Spleen (tissue), 11 donors: ENCODE data around the gene PPM1E. TPM values are rescaled to one million over a fixed set of nuclear protein-coding genes. Genes with fewer than 3 reads are reported as not detected.

Experiments used
- DNase-seq: peaks from one replicate; pipeline ENCODE4 v3.0.0-alpha.2; 2020
- H3K27ac ChIP-seq, 8 donors: fragments of 200-600 bp; sonication (generic) in 7 of 8; 1 replicate in 4 of 8; 2 replicates in 4 of 8; pipeline versions ENCODE4 v1.5.0 to v1.8.0; 2016 to 2021; ENCODE audit warnings: inconsistent platforms in 4 of 8, mild to moderate bottlenecking in 4 of 8, moderate library complexity in 1 of 8
- H3K27me3 ChIP-seq, 7 donors: fragments of 200-600 bp; sonication (generic) in 6 of 7; replicated peaks in 1 of 7; 1 replicate in 4 of 7; 2 replicates in 3 of 7; pipeline versions ENCODE4 v1.5.0 to v1.8.0; 2016 to 2021; ENCODE audit warnings: inconsistent platforms in 3 of 7, mild to moderate bottlenecking in 1 of 7
- H3K36me3 ChIP-seq, 6 donors: fragments of 200-600 bp; sonication (generic) in 5 of 6; 1 replicate in 4 of 6; 2 replicates in 2 of 6; pipeline versions ENCODE4 v1.5.0 to v1.8.0; 2016 to 2021; ENCODE audit warnings: inconsistent platforms in 2 of 6
- H3K4me1 ChIP-seq, 6 donors: fragments of 200-600 bp; sonication (generic) in 5 of 6; 1 replicate in 3 of 6; 2 replicates in 3 of 6; pipeline versions ENCODE4 v1.5.0 to v1.8.0; 2016 to 2021; ENCODE audit warnings: inconsistent platforms in 3 of 6
- H3K4me3 ChIP-seq, 8 donors: fragments of 200-600 bp; sonication (generic) in 7 of 8; 1 replicate in 4 of 8; 2 replicates in 4 of 8; pipeline versions ENCODE4 v1.5.0 to v1.8.0; 2016 to 2021; ENCODE audit warnings: inconsistent platforms in 4 of 8, mild to moderate bottlenecking in 4 of 8, moderate library complexity in 2 of 8
- H3K9me3 ChIP-seq, 8 donors: fragments of 200-600 bp; sonication (generic) in 7 of 8; 1 replicate in 4 of 8; 2 replicates in 4 of 8; pipeline versions ENCODE4 v1.5.0 to v1.8.0; 2016 to 2021; ENCODE audit warnings: inconsistent platforms in 4 of 8
- CTCF ChIP-seq, 11 experiments: fragments of 200-600 bp in 7 of 11; fragments of 450-650 bp in 4 of 11; sonication (generic) in 4 of 11; IDR thresholded peaks in 8 of 11; conservative IDR thresholded peaks in 3 of 11; 1 replicate in 7 of 11; 2 replicates in 4 of 11; pipeline versions ENCODE4 v1.4.0 to v1.8.0; 2016 to 2021; ENCODE audit warnings: antibody characterized with exemption in 11 of 11, inconsistent platforms in 4 of 11, mild to moderate bottlenecking in 1 of 11
- POLR2A ChIP-seq, 3 donors: fragments of 450-650 bp; IDR thresholded peaks; one replicate each; pipeline ENCODE4 v1.5.1; 2017; ENCODE audit warnings: antibody characterized with exemption in 3 of 3, mild to moderate bottlenecking in 1 of 3
- POLR2AphosphoS5 ChIP-seq, 3 donors: sonication (generic); formaldehyde crosslinking; IDR thresholded peaks; one replicate each; pipeline ENCODE4 v1.5.1; 2017; ENCODE audit warnings: antibody characterized with exemption in 3 of 3
- WGBS, 5 donors: extraction: QIAGEN DNeasy Blood & Tissue Kit in 3 of 5; methylation state at CpG; one replicate each; pipeline versions ENCODE4 v1.1.5 to v1.1.7; 2013 to 2018; 5-methylcytosine and 5-hydroxymethylcytosine counted together
- intact Hi-C: fragments of 100-400 bp; cut with DNase I; formaldehyde crosslinking; loops from one replicate; pipeline ENCODE4 v1.15.0; 2023; ENCODE audit warnings: low total_unique reads
- polyA plus RNA-seq, 3 donors: library from polyadenylated mRNA; stranded (reverse); fragments of 200-250 nt; gene quantifications; one replicate each; pipeline ENCODE4 v1.2.1, GENCODE V29; 2013
- total RNA-seq, 7 donors: library from RNA; depleted of rRNA in 3 of 7; stranded (reverse); fragments of >200 nt in 3 of 7; fragmentation: NEBNext Ultra II Directional in 4 of 7; extraction: Animal tissue kit (Norgen Biotek cat#: 25700) in 4 of 7; gene quantifications; one replicate each; pipeline versions ENCODE4 v1.1.0 to v1.2.1, GENCODE V29; 2016 to 2021
- donor health status: healthy with polysubstance abuse.
- donor health status: DM: no; HTN: no; CAD: no; lungs with moderate emphysema.
- donor health status: DM: no; HTN: no; CAD: no.
- donor health status: Bipolar disorder and iron deficiency.
- donor health status: healthy.
- donor health status: DM: no; HTN: no; CAD: no.
- donor health status: DM: yes; HTN: yes; CAD: no.

The PPM1E gene
- total and polyA plus RNA-seq, 10 donors: 0.04 to 0.79 (median 0.48) TPM

GRCh38 chr17:58818654-58819053 lies 63.0 kb downstream of the PPM1E start:
- Histone ChIP-seq H3K27ac (no peak overlapping the region), H3K36me3 (no peaks in the 10 kb centered on the region), H3K4me1 (no peaks in the 10 kb centered on the region), H3K9me3 (no peaks in the 10 kb centered on the region), H3K27me3 (peaks cover 0 to 8% (median 0%) of the 10 kb centered on the region in 7 donors), H3K4me3 (no peak overlapping the region)
- intact Hi-C loops: no loop called here
- TF ChIP-seq POLR2A (IDR thresholded peaks at IDR 0.05) (no peak), POLR2AphosphoS5 (IDR thresholded peaks at IDR 0.05) (no peak), CTCF (IDR thresholded peaks at IDR 0.05 in 8 of 11, conservative IDR thresholded peaks at IDR 0.05 in 3 of 11) (no peak)
- no peak for DNase-seq
- WGBS, 5 donors: 74 to 85% (median 80%) methylated on average over 4 of the region's 4 CpGs

- Histone ChIP-seq H3K36me3 (no peaks in the 10 kb centered on the region), H3K9me3 (no peaks in the 10 kb centered on the region), H3K4me1 (no peaks in the 10 kb centered on the region), H3K4me3 (no peak overlapping the region), H3K27me3 (peaks cover 0 to 8% (median 0%) of the 10 kb centered on the region in 7 donors), H3K27ac (no peak overlapping the region)
- DNase-seq: no peak
- 75 to 85% (median 77%) methylated on average over 6 of the region's 6 CpGs for WGBS, 5 donors
- intact Hi-C loops: no loop called here
- TF ChIP-seq POLR2AphosphoS5 (IDR thresholded peaks at IDR 0.05) (no peak), POLR2A (IDR thresholded peaks at IDR 0.05) (no peak), CTCF (IDR thresholded peaks at IDR 0.05 in 8 of 11, conservative IDR thresholded peaks at IDR 0.05 in 3 of 11) (no peak)
These were observed 66.7 kb downstream of the PPM1E start for GRCh38 chr17:58822148-58823050.

GRCh38 chr17:58823051-58823525 lies 67.4 kb downstream of the PPM1E start:
- H3K4me3 ChIP-seq: no peak overlapping the region
- H3K36me3 ChIP-seq: no peaks in the 10 kb centered on the region
- no peak overlapping the region for H3K27ac ChIP-seq
- no peaks in the 10 kb centered on the region for H3K4me1 ChIP-seq
- DNase-seq: no peak
- peaks cover 0 to 8% (median 0%) of the 10 kb centered on the region in 7 donors for H3K27me3 ChIP-seq
- WGBS, 5 donors: 86 to 97% (median 92%) methylated on average over 2 of the region's 2 CpGs
- no peaks in the 10 kb centered on the region for H3K9me3 ChIP-seq
- intact Hi-C loops: no loop called here
- TF ChIP-seq POLR2AphosphoS5 (IDR thresholded peaks at IDR 0.05) (no peak), CTCF (IDR thresholded peaks at IDR 0.05 in 8 of 11, conservative IDR thresholded peaks at IDR 0.05 in 3 of 11) (no peak), POLR2A (IDR thresholded peaks at IDR 0.05) (no peak)

- H3K9me3 ChIP-seq: peaks cover 0 to 10% (median 7%) of the 10 kb centered on the region in 8 donors
- intact Hi-C loops: no loop called here
- DNase-seq: no peak
- H3K4me3 ChIP-seq: no peak overlapping the region
- TF ChIP-seq POLR2A (IDR thresholded peaks at IDR 0.05): no peak
- TF ChIP-seq POLR2AphosphoS5 (IDR thresholded peaks at IDR 0.05): no peak
- TF ChIP-seq CTCF (IDR thresholded peaks at IDR 0.05 in 8 of 11, conservative IDR thresholded peaks at IDR 0.05 in 3 of 11): no peak
- H3K27ac ChIP-seq: no peak overlapping the region
- 88 to 96% (median 91%) methylated on average over 10 of the region's 10 CpGs for WGBS, 5 donors
- H3K36me3 ChIP-seq: no peaks in the 10 kb centered on the region
- no peaks in the 10 kb centered on the region for H3K4me1 ChIP-seq
- no peaks in the 10 kb centered on the region for H3K27me3 ChIP-seq
These were observed 73.6 kb downstream of the PPM1E start for GRCh38 chr17:58829172-58829637.
